NT2/D1 (cell line): ENCODE results near the gene GPR87.

ENCODE experiments used
- DNase-seq: peaks from one replicate; pipeline ENCODE4 v3.0.0-alpha.2; 2011; ENCODE audit warnings: low read depth, low spot score
- H3K27me3 ChIP-seq: 2 replicates; pipeline ENCODE4 v1.6.0; 2011; ENCODE audit warnings: mild to moderate bottlenecking; ENCODE audit not compliant: insufficient read length, insufficient read depth
- H3K36me3 ChIP-seq: 2 replicates; pipeline ENCODE4 v1.6.1; 2011; ENCODE audit warnings: mild to moderate bottlenecking, low read length, mixed read lengths; ENCODE audit not compliant: insufficient read depth, insufficient read length
- H3K4me1 ChIP-seq: 2 replicates; pipeline ENCODE4 v1.5.1; 2011; ENCODE audit not compliant: insufficient read depth, insufficient read length
- H3K4me3 ChIP-seq: 2 replicates; pipeline ENCODE4 v1.5.1; 2011; ENCODE audit warnings: low read depth; ENCODE audit not compliant: insufficient read length
- H3K9ac ChIP-seq: 2 replicates; pipeline ENCODE4 v1.6.0; 2011; ENCODE audit warnings: low read depth; ENCODE audit not compliant: insufficient read length
- H3K9me3 ChIP-seq: 2 replicates; pipeline ENCODE4 v1.5.1; 2011; ENCODE audit warnings: mild to moderate bottlenecking, low read length; ENCODE audit not compliant: insufficient read depth
- SUZ12 ChIP-seq: IDR thresholded peaks from 2 replicates; pipeline ENCODE4 v1.6.1; 2011; ENCODE audit not compliant: insufficient read length, insufficient read depth; ENCODE audit errors: extremely low read depth
- YY1 ChIP-seq: IDR thresholded peaks from 2 replicates; pipeline ENCODE4 v1.6.1; 2011; ENCODE audit not compliant: insufficient read length, insufficient read depth
- ZNF274 ChIP-seq: IDR thresholded peaks from 2 replicates; pipeline ENCODE4 v1.6.1; 2011; ENCODE audit warnings: mild to moderate bottlenecking, low read depth, low read length

GPR87 gene

GRCh38 chr3:151268267-151269235, 48.1 kb downstream of the GPR87 start:
- Histone ChIP-seq H3K4me3 (no peak overlapping the region), H3K4me1 (no peaks in the 10 kb centered on the region), H3K27me3 (no peaks in the 10 kb centered on the region), H3K36me3 (no peaks in the 10 kb centered on the region), H3K9me3 (no peaks in the 10 kb centered on the region), H3K9ac (no peak overlapping the region)
- no peak for DNase-seq
- TF ChIP-seq ZNF274: no peak
- TF ChIP-seq SUZ12: no peak
- no peak for TF ChIP-seq YY1

DNA sequence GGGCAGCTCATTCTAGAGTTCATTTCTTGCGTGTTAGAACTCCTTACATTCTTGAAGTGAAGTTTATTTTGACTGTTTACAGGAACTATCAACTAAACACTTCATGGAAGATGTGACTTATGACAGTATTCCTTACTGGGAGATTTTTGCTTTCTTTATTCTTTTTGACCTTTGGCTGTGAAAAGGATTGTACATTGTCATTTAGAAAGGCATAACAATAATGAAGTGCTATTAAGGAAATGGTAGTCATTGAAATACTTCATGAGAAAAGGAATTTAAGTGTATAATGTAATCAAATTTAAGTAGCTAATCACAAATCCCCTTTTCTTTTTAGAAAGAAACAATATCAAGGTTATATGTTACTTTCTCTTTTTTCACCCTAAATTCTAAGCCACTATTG, 49.6 kb downstream of the GPR87 start:
- H3K4me3 ChIP-seq: no peak overlapping the region
- no peaks in the 10 kb centered on the region for H3K4me1 ChIP-seq
- no peak overlapping the region for H3K9ac ChIP-seq
- H3K36me3 ChIP-seq: no peaks in the 10 kb centered on the region
- no peaks in the 10 kb centered on the region for H3K9me3 ChIP-seq
- no peak for DNase-seq
- H3K27me3 ChIP-seq: no peaks in the 10 kb centered on the region
- TF ChIP-seq YY1 (no peak), SUZ12 (no peak), ZNF274 (no peak)

GRCh38 chr3:151265866-151266265, 50.8 kb downstream of the GPR87 start:
- DNase-seq: peak; percentile 63
- no peaks in the 10 kb centered on the region for H3K36me3 ChIP-seq

DNA sequence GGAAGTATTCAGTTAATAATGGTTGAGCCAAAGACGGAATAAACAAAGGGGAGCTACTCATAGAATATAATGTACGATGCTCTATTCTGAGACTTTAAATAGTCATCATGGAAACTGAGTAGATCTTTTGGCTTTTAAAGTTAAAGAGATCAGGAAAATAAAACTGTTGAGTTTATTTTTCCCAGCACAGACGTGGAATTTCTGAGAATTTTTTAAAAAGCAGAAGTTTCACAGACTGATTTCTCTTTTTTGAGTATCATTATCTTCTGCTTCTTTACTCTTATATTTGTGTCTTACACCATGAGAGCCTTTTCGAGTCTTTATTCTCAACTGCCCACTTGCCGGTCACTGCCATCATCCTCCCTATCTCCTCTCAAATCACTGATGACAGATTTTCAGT, 51.5 kb downstream of the GPR87 start:
- TF ChIP-seq ZNF274: no peak
- TF ChIP-seq SUZ12: no peak
- no peak for TF ChIP-seq YY1
- H3K4me1 ChIP-seq: no peaks in the 10 kb centered on the region
- no peak overlapping the region for H3K4me3 ChIP-seq
- no peaks in the 10 kb centered on the region for H3K9me3 ChIP-seq
- H3K36me3 ChIP-seq: no peaks in the 10 kb centered on the region
- DNase-seq: no peak
- no peak overlapping the region for H3K9ac ChIP-seq
- H3K27me3 ChIP-seq: no peaks in the 10 kb centered on the region

More at GRCh38 chr3:151265866-151266265, 50.8 kb downstream of the GPR87 start:
- H3K27me3 ChIP-seq: no peaks in the 10 kb centered on the region
- TF ChIP-seq ZNF274 (no peak), YY1 (no peak), SUZ12 (no peak)
- H3K9me3 ChIP-seq: no peaks in the 10 kb centered on the region
- no peak overlapping the region for H3K4me3 ChIP-seq
- H3K9ac ChIP-seq: no peak overlapping the region
- H3K4me1 ChIP-seq: no peaks in the 10 kb centered on the region

DNA sequence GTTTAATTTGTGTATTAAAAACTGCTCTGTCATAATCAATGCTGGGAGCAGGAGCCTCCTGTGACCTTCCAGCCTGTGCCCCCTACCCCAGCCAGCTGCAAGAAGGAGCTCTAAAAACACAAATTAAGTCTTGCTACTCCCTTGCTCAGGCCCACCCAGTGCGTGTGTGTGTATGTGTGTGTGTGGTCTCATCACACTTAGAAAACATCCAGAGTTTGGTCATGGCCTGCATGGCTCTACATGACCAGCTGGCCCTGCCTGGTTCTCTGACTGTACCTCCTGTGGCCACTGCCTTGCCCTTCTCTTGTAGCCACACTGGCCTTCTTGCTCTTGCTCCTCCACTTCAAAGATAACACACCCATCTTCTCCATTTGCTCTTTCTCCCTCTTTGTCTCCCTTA, 52.0 kb downstream of the GPR87 start:
- no peak for TF ChIP-seq ZNF274
- H3K27me3 ChIP-seq: no peaks in the 10 kb centered on the region
- no peaks in the 10 kb centered on the region for H3K36me3 ChIP-seq
- no peak overlapping the region for H3K9ac ChIP-seq
- H3K9me3 ChIP-seq: no peaks in the 10 kb centered on the region
- no peak for DNase-seq
- no peaks in the 10 kb centered on the region for H3K4me1 ChIP-seq
- H3K4me3 ChIP-seq: no peak overlapping the region

- Histone ChIP-seq H3K27me3 (no peaks in the 10 kb centered on the region), H3K4me1 (no peaks in the 10 kb centered on the region), H3K36me3 (no peaks in the 10 kb centered on the region), H3K4me3 (no peak overlapping the region), H3K9me3 (no peaks in the 10 kb centered on the region), H3K9ac (no peak overlapping the region)
- no peak for DNase-seq
- TF ChIP-seq YY1 (no peak), SUZ12 (no peak), ZNF274 (no peak)
Observed at GRCh38 chr3:151262871-151263525, 53.6 kb downstream of the GPR87 start.

DNA sequence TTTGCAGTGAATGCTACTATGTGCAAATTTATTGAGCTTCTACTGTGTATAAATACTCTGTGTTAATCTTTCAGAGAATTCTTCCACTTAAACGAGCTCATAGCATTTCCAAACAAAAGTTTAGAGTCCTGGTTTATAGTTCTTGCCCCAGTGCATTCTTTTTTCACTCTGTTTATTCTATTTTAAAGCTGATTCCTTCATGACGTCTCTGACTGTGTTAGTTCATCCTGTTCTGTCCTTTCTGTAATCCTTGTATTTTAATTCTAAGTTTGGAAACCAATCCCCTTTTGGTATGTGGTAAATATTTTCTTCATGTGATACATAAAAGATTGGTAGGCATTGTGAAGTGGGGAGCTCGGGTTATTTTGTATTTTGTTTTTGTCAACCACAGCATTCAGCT, 57.0 kb downstream of the GPR87 start:
- Histone ChIP-seq H3K27me3 (no peaks in the 10 kb centered on the region), H3K9me3 (no peaks in the 10 kb centered on the region), H3K9ac (no peak overlapping the region), H3K4me1 (no peaks in the 10 kb centered on the region), H3K36me3 (no peaks in the 10 kb centered on the region), H3K4me3 (no peak overlapping the region)
- DNase-seq: no peak
- no peak for TF ChIP-seq SUZ12
- no peak for TF ChIP-seq ZNF274
- no peak for TF ChIP-seq YY1
